ENCODE results near the gene CBL.
"Not testable (repeated sequence)": the region's sequence is repeated elsewhere in the genome, so short reads cannot be mapped to it uniquely, and the experiment has no call there.

CBL gene

DNA sequence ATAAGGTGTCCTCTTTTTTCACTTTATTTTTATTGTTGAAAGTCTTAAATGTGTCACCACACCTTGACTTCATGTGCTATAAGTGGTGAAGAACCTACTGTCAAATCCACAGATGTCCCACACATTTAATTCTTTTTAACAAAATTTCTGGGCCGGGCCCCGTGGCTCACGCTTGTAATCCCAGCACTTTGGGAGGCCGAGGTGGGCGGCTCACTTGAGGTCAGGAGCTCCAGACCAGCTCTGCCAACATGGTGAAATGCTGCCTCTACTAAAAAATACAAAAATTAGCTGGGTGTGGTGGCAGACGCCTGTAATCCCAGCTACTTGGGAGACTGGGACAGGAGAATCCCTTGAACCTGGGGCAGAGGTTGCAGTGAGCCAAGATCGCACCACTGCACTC lies 3.0 kb downstream of the CBL start:
- DNase-seq (ENCODE audit: low read depth in 2 of 3, low spot score in 1 of 3) = no peak

DNA sequence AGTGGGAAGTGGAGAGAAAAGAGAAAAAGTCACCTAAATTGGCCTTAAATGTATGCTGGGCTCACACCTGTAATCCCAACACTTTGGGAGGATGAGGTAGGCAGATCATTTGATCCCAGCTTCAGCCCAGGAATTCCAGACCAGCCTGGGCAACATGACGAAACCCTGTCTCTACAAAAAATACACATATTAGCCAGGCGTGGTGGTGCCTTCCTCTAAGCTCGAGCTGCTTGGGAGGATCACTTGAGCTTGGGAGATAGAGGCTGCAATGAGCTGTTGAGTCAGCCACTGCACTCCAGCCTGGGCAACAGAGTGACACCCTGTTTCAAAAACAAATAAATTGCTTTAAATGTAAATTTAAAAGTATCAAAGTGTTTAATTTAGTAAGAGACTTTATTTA lies 3.9 kb downstream of the CBL start:
- DNase-seq (ENCODE audit: low read depth in 2 of 3, low spot score in 1 of 3) = no peak

- peak in 1 of 3 donors; percentile 23 for DNase-seq (ENCODE audit: low read depth in 2 of 3, low spot score in 1 of 3)
Observed at GRCh38 chr11:119218141-119218878, 12.2 kb downstream of the CBL start.

- DNase-seq (ENCODE audit: low read depth in 2 of 3, low spot score in 1 of 3) = no peak
Observed at GRCh38 chr11:119222308-119222707, 16.2 kb downstream of the CBL start.

DNA sequence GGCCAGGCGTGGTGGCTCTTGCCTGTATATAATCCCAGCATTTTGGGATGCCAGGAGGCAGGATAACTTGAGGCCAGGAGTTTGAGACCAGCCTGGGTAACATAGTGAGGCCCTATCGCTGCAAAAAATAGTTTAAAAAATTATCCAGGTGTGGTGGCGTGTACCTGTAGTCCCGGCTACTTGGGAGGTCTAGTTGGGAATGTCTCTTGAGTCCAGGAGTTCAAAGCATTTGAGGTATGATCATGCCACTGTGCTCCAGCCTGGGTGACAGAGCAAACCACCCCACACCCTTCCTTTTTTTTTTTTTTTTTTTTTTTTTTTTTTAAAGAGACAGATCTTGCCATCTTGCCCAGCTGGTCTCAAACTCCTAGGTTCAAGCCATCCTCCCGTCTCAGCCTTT lies 16.8 kb downstream of the CBL start:
- DNase-seq (ENCODE audit: low read depth in 2 of 3, low spot score in 1 of 3) = no peak

DNA sequence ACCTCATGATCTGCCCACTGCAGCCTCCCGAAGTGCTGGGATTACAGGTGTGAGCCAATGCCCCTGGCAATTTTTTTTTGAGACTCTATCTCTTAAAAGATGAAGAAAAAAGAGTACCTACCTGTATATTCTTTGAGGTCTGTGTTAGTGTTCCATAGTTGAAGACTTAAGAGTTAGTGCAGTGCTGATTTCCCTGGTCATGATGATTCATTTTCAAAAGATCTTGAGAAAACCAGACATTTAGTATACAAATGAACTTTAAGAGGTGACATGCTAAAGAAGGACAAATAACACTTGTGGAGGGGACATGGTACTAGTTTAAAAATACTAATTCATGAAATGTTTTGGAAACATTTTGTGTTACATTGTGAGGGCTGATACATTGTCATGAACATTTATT lies 17.7 kb downstream of the CBL start:
- no peak for DNase-seq (ENCODE audit: low read depth in 2 of 3, low spot score in 1 of 3)

DNA sequence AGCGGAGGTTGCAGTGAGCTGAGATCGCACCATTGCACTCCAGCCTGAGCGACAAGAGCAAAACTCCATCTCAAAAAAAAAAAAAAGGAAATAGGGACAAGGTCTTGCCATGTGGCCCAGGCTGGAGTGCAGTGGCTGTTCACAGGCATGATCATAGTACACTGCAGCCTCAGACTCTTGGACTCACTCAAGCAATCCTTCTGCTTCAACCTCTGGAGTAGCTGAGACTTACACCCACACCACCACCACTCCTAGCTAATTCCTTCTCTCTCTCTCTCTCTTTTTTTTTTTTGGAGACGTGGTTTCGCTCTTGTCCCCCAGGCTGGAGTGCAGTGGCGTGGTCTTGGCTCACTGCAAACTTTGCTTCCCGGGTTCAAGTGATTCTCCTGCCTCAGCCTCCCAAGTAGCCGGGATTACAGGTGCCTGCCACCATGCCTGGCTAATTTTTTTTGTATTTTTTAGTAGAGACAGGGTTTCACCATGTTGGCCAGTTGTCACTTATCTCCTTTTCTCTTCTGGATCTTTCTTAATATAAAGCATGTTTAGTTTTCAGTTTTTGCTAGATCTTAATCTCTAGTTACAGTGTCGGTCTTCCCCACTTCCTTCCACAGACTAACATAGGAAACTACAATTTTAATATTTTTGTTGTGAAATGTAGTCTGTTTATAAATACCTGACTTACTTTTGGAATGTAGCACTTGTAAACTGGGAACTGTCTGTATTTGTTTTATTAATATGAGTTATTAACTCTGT lies 22.6 kb downstream of the CBL start:
- not testable (repeated sequence) for DNase-seq (ENCODE audit: low read depth in 2 of 3, low spot score in 1 of 3)

GRCh38 chr11:119229288-119229672 lies 23.1 kb downstream of the CBL start:
- no peak for DNase-seq (ENCODE audit: low read depth in 2 of 3, low spot score in 1 of 3)

DNA sequence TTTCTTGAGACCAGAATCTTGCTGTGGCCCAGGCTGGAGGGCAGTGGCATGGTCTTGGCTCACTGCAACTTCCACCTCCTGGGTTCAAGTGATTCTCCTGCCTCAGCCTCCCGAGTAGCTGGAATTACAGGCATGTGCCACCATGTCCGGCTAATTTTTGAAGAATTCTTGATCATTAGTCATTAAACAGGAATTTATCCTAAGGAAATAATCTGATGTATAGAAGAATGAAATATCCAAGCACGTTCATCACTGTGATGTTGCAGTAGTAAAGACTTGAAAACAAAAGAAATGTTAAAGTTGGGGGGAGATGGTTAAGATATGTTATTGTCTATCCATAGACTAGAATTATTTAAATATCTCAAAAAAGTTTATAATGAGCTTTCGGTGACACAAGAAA lies 23.6 kb downstream of the CBL start:
- no peak for DNase-seq (ENCODE audit: low read depth in 2 of 3, low spot score in 1 of 3)

DNA sequence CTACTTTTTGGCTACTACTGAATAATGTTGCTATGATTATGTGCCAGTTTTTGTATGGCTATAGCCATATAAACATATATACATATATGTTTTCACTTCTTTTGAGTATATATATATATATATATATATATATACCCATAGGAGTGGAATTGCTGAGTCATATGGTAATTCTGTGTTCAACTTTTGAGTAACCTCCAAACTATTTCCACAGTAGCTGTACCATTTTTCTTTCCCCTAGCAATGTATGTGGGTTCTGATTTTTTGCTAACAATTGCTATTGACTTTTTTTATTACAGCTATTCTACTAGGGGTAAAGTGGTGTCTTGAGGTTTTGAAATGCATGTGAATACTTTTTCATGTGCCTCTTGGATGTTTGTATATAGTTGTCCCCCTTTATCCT lies 30.4 kb downstream of the CBL start:
- DNase-seq (ENCODE audit: low read depth in 2 of 3, low spot score in 1 of 3) = no peak

DNA sequence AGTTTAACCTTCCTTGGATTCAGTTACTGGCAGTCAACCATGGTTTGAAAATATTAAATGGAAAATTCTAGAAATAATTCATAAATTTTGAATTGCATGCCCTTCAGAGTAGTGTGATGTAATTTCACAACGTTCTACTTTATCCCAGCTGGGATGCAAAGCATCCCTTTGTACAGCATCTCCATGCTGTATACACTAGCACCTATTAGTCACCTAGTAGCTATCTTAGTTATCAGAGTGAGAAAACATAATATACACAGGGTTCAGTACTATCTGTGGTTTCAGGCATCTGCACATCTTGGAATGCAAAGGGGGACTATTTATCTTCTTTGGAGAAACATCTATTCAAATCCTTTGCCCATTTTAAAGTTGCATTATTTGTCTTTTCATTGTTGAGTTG lies 30.8 kb downstream of the CBL start:
- DNase-seq (ENCODE audit: low read depth in 2 of 3, low spot score in 1 of 3) = no peak

DNA sequence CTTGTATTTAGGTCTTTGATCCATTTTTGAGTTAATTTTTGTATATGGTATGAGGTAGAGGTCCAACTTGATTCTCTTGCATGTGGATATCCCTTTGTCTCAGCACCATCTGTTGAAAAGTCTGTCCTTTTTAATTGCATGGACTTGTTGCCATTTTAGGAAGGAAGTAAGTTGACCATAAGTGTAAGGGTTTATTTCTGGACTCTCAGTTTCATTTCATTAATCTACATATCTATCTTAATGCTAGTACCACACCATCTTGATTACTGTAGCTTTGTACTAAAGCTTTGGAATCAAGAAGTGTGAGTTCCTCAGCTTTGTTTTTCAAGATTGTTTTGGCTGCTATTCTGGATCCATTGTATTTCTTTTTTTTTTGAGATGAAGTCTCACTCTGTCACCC lies 31.4 kb downstream of the CBL start:
- no peak for DNase-seq (ENCODE audit: low read depth in 2 of 3, low spot score in 1 of 3)

DNA sequence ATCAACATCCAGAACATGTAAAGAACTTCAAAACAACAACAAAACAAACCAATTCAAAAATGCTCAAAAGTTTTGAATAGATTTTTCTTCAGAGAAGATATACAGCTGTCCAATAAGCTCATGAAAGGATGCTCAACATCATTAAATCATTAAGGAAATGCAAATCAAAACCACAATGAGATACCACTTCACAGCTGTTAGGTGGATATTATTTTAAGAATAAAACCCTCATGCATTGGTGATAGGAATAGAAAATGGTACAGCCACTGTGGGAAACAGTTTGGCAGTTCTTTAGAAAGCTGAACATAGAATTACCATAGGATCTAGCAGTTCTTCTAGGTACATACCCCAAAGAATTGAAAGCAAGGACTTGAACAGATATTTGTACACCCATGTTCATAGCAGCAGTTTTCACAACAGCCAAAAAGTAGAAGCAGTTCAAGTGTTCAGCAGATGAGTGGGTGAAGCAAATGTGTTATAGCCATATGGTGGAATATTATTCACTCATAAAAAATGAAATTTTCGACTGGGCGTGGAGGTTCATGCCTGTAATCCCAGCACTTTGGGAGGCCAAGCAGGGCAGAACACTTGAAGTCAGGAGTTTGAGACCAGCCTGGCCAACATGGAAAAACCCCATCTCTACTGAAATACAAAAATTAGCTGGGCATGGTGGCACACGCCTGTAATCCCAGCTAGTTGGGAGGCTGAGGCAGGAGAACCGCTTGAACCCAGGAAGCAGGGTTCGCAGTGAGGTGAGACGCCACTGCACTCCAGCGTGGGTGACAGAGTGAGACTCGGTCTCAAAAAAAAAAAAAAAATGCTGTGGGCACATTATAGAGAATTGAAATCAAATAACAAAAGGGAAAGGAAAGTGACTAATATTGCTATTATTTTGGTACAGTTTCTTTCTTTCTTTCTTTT lies 42.9 kb downstream of the CBL start:
- no peak for DNase-seq (ENCODE audit: low read depth in 2 of 3, low spot score in 1 of 3)

DNA sequence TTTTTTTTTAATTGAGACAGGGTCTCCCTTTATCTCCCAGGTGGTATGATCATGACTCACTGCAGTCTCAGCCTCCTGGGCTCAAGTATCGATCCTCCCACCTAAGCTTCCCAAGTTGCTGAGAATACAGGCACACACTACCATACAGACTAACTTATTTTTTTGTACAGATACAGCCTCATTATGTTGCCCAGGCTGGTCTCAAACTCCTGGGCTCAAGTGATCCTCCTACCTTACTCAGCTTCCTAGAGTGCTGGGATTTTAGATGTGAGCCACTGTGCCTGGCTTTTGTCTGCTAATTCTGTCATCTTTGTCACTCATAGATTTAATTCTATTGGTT lies 43.5 kb downstream of the CBL start:
- DNase-seq (ENCODE audit: low read depth in 2 of 3, low spot score in 1 of 3) = no peak

- no peak for DNase-seq (ENCODE audit: low read depth in 2 of 3, low spot score in 1 of 3)
Observed at GRCh38 chr11:119251114-119251513, 45.0 kb downstream of the CBL start.

DNA sequence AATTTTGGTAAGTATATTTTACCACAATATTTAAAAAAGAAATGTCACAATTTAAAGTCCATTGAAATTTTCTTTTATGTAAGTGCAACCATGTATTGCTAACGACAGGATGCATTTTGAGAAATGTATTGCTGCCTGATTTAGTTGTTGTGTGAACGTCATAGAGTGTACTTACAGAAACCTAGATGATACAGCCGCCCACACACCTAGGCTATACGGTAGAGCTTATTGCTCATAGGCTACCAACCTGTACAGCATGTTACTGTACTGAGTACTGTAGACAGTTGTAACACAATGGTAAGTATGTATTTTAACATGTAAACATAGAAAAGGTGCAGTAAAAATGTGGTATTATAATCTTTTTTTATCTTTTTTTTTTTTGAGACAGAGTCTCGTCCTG lies 48.1 kb downstream of the CBL start:
- peak; percentile 49 to 54 (median 54) for DNase-seq (ENCODE audit: low read depth in 2 of 3, low spot score in 1 of 3)

DNA sequence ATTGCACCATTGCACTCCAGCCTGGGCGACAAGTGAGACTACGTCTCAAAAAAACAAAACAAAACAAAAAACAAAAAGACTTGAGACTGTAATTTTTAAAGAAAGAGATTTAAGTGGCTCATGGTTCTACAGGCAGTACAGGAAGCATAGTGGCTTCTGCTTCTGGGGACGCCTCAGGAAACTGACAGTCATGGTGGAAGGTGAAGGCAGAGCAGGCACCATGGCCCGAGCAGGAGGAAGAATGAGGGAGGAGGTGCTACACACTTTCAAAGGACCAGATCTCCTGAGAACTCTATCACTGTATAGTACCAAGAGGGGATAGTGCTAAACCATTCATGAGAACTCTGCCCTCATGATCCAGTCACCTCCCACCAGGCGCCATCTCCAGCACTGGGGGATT lies 52.0 kb downstream of the CBL start:
- DNase-seq (ENCODE audit: low read depth in 2 of 3, low spot score in 1 of 3) = no peak

DNA sequence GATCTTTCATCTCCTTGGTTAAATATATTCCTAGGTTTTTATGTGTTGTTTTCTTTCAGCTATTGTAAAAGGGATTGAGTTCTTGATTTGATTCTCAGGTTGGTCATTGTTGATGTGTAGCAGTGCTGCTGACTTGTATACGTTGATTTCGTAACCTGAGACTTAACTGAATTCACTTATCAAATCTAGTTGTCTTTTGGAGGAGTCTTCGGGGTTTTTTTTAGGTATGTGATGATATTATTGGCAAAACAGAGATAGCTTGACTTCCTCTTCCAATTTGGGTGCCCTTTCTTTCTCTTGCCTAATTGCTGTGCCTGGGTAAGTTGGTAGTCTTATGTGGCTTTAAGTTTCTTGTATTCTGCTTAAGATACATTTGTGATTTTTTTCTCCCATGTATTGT lies 52.8 kb downstream of the CBL start:
- DNase-seq (ENCODE audit: low read depth in 2 of 3, low spot score in 1 of 3) = no peak

DNA sequence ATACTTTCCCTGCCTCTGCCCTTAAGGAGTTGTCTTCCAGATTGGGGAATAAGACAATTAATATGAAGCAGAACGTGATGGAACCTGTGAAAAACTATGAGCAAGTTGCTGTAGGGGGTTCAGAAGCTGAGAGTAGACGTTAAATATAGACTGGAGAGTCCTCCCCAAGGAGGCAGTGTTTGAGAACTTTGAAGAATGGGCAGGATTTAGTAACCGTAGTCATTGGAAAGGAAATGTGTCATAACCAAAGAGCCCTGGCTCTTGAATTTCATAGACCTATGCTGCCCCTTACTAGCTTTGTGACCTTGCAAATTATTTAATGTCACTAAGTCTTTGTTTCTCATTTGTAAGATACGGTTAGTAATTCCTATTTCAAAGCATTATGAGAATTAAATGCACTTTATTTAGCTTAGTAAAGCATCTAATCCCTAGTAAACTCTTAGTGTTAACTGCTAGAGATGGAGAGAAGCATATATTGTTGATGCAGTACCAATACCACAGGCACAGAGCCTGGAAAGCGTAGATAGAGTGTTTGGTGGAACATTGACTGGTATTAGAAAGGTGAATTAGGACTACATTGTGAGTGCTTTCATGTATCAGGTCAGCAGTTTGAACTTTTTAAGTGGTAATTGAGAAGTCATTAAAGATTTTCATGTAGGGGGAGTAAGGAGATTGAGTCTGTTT lies 56.7 kb downstream of the CBL start:
- no peak for DNase-seq (ENCODE audit: low read depth in 2 of 3, low spot score in 1 of 3)

DNA sequence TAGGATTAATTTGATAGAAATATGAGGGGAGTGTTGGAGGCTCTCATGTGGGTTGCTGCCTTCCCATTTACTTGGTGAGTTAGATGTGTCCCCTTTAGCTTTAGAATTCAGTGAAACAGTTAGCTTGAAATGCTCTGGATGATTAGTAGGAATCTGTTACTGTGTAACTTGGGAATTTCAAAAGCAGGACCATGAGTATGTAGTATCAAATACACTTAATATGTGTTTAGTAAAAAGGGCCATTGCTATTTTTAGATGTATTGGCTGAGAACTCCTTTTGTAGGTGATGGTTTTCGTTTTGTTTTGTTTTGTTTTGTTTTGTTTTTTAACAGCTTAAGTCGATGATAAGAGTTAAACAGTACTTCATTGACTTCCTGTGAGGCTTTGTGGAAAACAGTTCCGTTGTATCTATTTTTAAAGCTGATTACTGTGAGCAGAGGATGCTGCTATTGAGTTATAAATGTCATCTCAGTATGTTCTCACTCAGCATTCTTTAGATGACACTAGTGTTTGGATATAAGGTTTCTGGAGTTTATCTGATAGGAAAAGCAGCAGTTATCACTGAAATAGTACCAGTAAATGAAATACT lies 57.3 kb downstream of the CBL start:
- DNase-seq (ENCODE audit: low read depth in 2 of 3, low spot score in 1 of 3) = no peak

- no peak for DNase-seq (ENCODE audit: low read depth in 2 of 3, low spot score in 1 of 3)
Observed at GRCh38 chr11:119266063-119266462, 59.9 kb downstream of the CBL start.

Measured in stimulated activated CD4-positive, alpha-beta T cell treated with anti-CD3 and anti-CD28 coated beads, Interleukin-12 subunit alpha, Interleukin-12 subunit beta, amount 100 ng/mL, for 48 hours (primary cell).